IPS DF 6.9 (cell line): ENCODE results near the gene RING1.

Experiments used
- DNase-seq: peaks from one replicate; pipeline ENCODE4 v3.0.0-alpha.2; 2013; ENCODE audit warnings: low read depth, low spot score
- H3K27ac ChIP-seq: one replicate; pipeline ENCODE4 v1.5.1; 2013; ENCODE audit warnings: low read length, control low read depth
- H3K27me3 ChIP-seq: 2 replicates; pipeline ENCODE4 v1.6.1; 2013; ENCODE audit warnings: mild to moderate bottlenecking, low read length; ENCODE audit not compliant: control insufficient read depth, insufficient read depth
- H3K36me3 ChIP-seq: 2 replicates; pipeline ENCODE4 v1.6.1; 2013; ENCODE audit warnings: low read length; ENCODE audit not compliant: control insufficient read depth, insufficient read depth
- H3K4me1 ChIP-seq: 2 replicates; pipeline ENCODE4 v1.6.1; 2013; ENCODE audit warnings: low read length; ENCODE audit not compliant: control insufficient read depth, insufficient read depth
- H3K4me3 ChIP-seq: 2 replicates; pipeline ENCODE4 v1.5.1; 2013; ENCODE audit warnings: mild to moderate bottlenecking, low read length
- H3K9me3 ChIP-seq: 2 replicates; pipeline ENCODE4 v1.6.1; 2013; ENCODE audit warnings: low read length, inconsistent platforms; ENCODE audit not compliant: control insufficient read depth, insufficient read depth
- WGBS: extraction: QIAGEN DNeasy Blood & Tissue Kit; methylation state at CpG from one replicate; pipeline ENCODE4 v1.1.7; 2013; ENCODE audit warnings: mixed read lengths, missing lambda C conversion rate; ENCODE audit not compliant: insufficient read length, insufficient coverage; 5-methylcytosine and 5-hydroxymethylcytosine counted together

The RING1 gene

DNA sequence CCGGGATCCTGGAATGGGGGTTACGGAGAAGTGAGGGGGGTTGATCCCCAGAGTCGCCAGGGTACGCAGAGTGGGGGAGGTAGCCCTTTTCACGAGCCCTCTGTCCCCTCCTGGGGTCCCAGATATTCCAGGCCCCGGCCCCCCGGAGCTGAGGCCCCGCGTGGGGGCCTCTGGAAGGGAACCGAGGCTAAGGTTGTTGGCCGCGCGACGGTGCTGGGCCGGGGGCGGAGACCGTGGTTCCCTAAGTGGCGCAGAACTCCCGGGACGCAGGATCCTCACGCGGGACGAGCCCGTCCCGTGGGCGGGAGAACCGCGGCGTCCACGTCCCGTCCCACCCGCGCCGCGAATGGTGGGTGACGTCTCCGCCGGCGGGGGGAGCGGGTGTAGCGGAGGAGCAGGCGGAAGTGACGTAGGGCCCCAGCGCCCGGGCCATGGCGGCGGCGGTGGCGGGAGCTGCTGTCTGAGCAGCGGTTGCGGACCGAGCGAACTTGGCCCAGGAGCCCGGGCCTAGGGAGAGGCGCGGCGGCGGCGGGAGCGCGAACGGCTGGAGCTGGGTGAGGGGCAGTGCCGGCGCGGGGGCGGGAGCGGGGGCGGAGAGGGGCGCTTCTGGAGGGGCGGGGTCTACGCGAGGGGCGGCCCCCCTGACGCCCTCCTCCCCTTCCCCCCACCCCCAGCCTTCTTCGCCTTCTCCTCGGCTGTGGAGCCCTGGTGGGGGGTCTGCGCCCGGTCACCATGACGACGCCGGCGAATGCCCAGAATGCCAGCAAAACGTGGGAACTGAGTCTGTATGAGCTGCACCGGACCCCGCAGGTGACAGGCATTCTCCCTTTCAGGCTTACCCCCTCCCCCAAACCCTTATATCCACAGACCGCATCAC lies at the start of gene RING1:
Gene RING1, plus strand, starts transcription at position 410 of the 877 bp plus-strand sequence. Its CDS starts 323 bp downstream, at position 733.
- peak within 1 kb of the TSS; percentile 99 for H3K4me3 ChIP-seq
- H3K9me3 ChIP-seq: no peaks in the 10 kb centered on the region
- no peak for DNase-seq
- H3K27me3 ChIP-seq: peaks cover 23% of the 10 kb centered on the region; the same call in 1 of the 2 replicates
- no peak within 1 kb of the TSS for H3K27ac ChIP-seq
- WGBS: no CpG with 5 or more reads among the region's 86 CpGs
- H3K36me3 ChIP-seq: peaks cover 5% of the 10 kb centered on the region; the same call in 1 of the 2 replicates
- peaks cover 6% of the 10 kb centered on the region for H3K4me1 ChIP-seq

GRCh38 chr6:33160096-33160495 lies 48.2 kb upstream of the RING1 start:
- H3K36me3 ChIP-seq: no peaks in the 10 kb centered on the region
- H3K4me3 ChIP-seq: no peak overlapping the region
- no CpG with 5 or more reads among the region's 11 CpGs for WGBS
- no peak for DNase-seq
- no peaks in the 10 kb centered on the region for H3K27me3 ChIP-seq
- no peaks in the 10 kb centered on the region for H3K9me3 ChIP-seq
- peaks cover 3% of the 10 kb centered on the region; the same call in 1 of the 2 replicates for H3K4me1 ChIP-seq
- no peak overlapping the region for H3K27ac ChIP-seq

DNA sequence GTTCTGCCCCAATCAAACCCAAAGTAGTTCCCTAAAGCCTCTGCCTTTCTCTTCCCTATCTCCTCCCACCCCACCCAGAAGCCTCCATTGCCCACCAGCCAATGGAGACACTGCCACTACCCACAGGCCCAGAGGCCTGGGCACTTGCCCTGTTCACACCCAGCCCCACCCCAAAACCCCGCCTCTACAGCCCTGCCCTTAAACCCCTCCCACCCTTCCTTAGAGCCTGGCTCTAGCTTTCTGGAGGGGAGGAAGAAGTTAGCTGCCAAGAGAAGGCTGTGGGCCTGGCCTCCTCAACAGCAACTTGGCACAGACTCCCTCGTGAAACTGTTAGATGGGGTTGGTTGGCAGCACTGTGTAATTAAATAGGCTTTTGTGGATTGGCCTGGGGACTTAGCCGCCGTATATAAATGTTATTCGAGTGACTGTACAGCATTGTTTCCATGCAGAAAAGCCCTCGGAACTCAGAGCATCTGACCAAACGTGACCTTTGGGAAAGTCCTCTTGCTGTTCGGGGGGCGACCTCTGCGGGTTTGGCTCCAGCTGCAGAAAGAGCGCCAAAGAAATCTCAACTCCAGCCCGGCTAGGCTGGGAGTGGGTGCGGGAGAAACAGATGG lies 47.5 kb upstream of the RING1 start:
- WGBS: no CpG with 5 or more reads among the region's 13 CpGs
- H3K4me1 ChIP-seq: peaks cover 3% of the 10 kb centered on the region; the same call in 1 of the 2 replicates
- H3K9me3 ChIP-seq: no peaks in the 10 kb centered on the region
- no peaks in the 10 kb centered on the region for H3K27me3 ChIP-seq
- no peak for DNase-seq
- no peaks in the 10 kb centered on the region for H3K36me3 ChIP-seq
- no peak overlapping the region for H3K4me3 ChIP-seq
- no peak overlapping the region for H3K27ac ChIP-seq

- Histone ChIP-seq H3K4me3 (peak overlapping the region; percentile 47; the same call in 1 of the 2 replicates), H3K36me3 (no peaks in the 10 kb centered on the region), H3K27ac (no peak overlapping the region), H3K9me3 (no peaks in the 10 kb centered on the region), H3K27me3 (no peaks in the 10 kb centered on the region), H3K4me1 (peaks cover 3% of the 10 kb centered on the region; the same call in 1 of the 2 replicates)
- WGBS: no CpG with 5 or more reads among the region's 58 CpGs
- peak; percentile 29 for DNase-seq
Measured at GRCh38 chr6:33161354-33162331, 46.7 kb upstream of the RING1 start.

GRCh38 chr6:33163540-33163939 lies 44.8 kb upstream of the RING1 start:
- no peak for DNase-seq
- Histone ChIP-seq H3K27ac (no peak overlapping the region), H3K36me3 (no peaks in the 10 kb centered on the region), H3K4me1 (peaks cover 3% of the 10 kb centered on the region; the same call in 1 of the 2 replicates), H3K4me3 (no peak overlapping the region), H3K27me3 (no peaks in the 10 kb centered on the region), H3K9me3 (no peaks in the 10 kb centered on the region)
- WGBS: no CpG with 5 or more reads among the region's 10 CpGs

DNA sequence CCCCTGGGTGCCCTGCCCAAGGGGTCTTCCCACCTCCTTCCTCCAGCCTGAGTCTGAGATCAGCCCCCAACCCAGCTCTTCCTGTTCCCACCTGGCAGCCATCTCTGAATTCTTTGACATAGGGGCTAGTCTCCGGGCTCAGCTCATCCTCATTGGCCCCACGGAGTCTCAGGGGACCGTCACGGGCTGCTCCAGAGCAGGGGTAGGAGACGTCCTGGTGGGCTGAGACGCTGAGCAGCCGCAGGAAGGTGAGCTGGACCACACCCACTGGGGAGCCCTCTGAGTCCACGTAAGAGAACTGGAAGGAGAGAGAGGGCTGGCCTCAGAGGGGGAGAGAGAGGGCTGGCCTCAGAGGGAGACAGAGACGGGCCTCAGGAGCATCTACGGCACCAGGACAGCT lies 44.1 kb upstream of the RING1 start:
- H3K27ac ChIP-seq: no peak overlapping the region
- no peaks in the 10 kb centered on the region for H3K27me3 ChIP-seq
- no peak overlapping the region for H3K4me3 ChIP-seq
- H3K4me1 ChIP-seq: peaks cover 3% of the 10 kb centered on the region; the same call in 1 of the 2 replicates
- H3K36me3 ChIP-seq: no peaks in the 10 kb centered on the region
- H3K9me3 ChIP-seq: no peaks in the 10 kb centered on the region
- no CpG with 5 or more reads among the region's 10 CpGs for WGBS
- no peak for DNase-seq

DNA sequence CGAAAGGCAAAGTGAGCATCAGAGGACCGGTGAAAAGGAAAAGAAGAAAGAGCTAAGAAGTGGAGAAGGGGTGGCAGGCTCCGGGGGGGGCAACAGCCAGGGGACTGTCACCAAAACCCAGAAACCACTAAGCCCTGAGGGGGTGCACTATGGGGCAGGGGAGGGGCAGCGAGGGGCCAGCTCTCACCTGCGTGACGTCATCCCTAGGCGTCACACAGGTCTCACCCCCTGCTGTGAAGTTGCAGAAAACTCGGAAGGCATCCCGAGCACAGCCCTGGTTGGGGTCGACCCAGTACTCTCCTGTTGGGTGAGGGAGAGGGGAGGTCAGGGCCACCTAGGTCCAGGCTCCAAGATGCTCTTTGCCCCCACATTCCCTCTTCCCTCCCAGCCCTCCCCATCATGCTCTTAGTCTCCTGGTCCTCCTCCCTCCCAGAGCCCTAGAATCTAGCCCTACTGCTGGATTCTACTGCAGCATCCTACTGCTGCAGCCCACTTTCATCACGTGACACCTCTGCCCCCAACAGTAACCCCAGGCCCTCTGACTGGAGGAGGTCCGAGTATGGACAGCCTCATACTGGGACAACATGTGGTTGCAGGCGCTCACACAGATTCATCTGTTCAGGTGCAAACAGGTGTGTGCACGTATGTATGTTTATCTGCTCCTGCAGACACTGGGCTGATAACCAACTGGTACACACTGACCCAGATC lies 43.5 kb upstream of the RING1 start:
- peaks cover 3% of the 10 kb centered on the region; the same call in 1 of the 2 replicates for H3K4me1 ChIP-seq
- no CpG with 5 or more reads among the region's 14 CpGs for WGBS
- H3K36me3 ChIP-seq: no peaks in the 10 kb centered on the region
- DNase-seq: no peak
- no peak overlapping the region for H3K27ac ChIP-seq
- no peaks in the 10 kb centered on the region for H3K9me3 ChIP-seq
- H3K4me3 ChIP-seq: no peak overlapping the region
- no peaks in the 10 kb centered on the region for H3K27me3 ChIP-seq

DNA sequence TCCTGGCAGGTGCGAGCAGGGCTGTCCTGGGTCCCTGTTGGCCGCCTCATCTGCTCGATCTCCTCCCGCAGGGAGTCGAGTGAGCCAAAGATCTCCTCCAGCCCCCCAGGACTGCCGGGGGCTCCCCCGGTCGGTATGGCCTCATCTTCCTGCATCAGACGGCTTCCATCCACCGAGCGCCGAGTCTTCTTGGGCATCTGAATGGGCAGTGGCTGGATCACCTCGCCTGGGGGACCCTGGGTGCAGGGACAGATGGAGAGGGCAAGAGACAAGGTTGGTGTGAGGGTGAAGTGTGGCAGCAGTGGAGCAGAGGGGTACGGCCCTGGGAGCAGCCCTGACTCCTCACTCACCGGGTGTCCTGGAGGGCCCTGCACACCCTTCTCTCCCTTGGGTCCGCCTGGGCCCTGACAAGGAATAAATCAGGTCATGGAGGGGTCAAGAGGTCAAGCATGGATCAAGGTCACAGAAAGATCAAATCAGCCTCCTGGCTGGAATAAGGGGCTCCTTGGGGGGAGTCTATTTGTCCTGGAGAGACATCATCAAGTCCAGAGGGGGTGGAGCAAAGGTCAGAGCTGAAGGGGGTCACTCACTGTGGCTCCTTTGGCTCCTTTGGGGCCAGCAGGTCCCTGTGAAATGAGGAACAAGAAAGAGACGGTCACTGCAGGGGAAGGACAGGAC lies 42.6 kb upstream of the RING1 start:
- Histone ChIP-seq H3K4me3 (no peak overlapping the region), H3K27me3 (no peaks in the 10 kb centered on the region), H3K27ac (no peak overlapping the region), H3K9me3 (no peaks in the 10 kb centered on the region), H3K36me3 (no peaks in the 10 kb centered on the region), H3K4me1 (peaks cover 3% of the 10 kb centered on the region; the same call in 1 of the 2 replicates)
- WGBS: no CpG with 5 or more reads among the region's 17 CpGs
- DNase-seq: no peak

- no peak overlapping the region for H3K27ac ChIP-seq
- no peak for DNase-seq
- no peaks in the 10 kb centered on the region for H3K36me3 ChIP-seq
- H3K4me1 ChIP-seq: no peaks in the 10 kb centered on the region; the same call in 1 of the 2 replicates
- H3K27me3 ChIP-seq: no peaks in the 10 kb centered on the region
- WGBS: no CpG with 5 or more reads among the region's 6 CpGs
- no peak overlapping the region for H3K4me3 ChIP-seq
- no peaks in the 10 kb centered on the region for H3K9me3 ChIP-seq
Measured at GRCh38 chr6:33166363-33166762, 41.9 kb upstream of the RING1 start.
